BJ (cell line): ENCODE results near the gene COL6A2. TPM values are rescaled to one million over a fixed set of nuclear protein-coding genes. Genes with fewer than 3 reads are reported as not detected.

Source experiments
- CTCF ChIA-PET: fragments of 350-600 bp; formaldehyde crosslinking; extraction: SDS; loops from one replicate; lab custom pipeline; 2021; ENCODE audit warnings: antibody characterized with exemption, inconsistent platforms; lab: Yijun Ruan, JAX
- POLR2A ChIA-PET: fragments of 300-600 bp; sonication (Branson Sonifier 250); formaldehyde crosslinking; extraction: SDS; loops from one replicate; lab custom pipeline; 2021; ENCODE audit warnings: antibody characterized with exemption; lab: Charles Lee
- DNase-seq: peaks from one replicate; pipeline ENCODE4 v3.0.0-alpha.2; 2011; ENCODE audit warnings: low read depth
- H3K27me3 ChIP-seq: 2 replicates; pipeline ENCODE4 v1.6.0; 2011; ENCODE audit warnings: low read length; ENCODE audit not compliant: control insufficient read depth, insufficient read depth
- H3K36me3 ChIP-seq: 2 replicates; pipeline ENCODE4 v1.5.1; 2011; ENCODE audit warnings: low read length; ENCODE audit not compliant: control insufficient read depth, insufficient read depth
- H3K4me3 ChIP-seq: 2 replicates; pipeline ENCODE4 v1.5.1; 2011; ENCODE audit warnings: low read depth, mild to moderate bottlenecking, control low read depth, low read length
- polyA plus RNA-seq: library from polyadenylated mRNA; depleted of rRNA; stranded (reverse); fragments of >200 nt; gene quantifications from 2 replicates; pipeline ENCODE4 v1.2.3, GENCODE V29; 2011
- TF ChIP-seq, protein P1 (sequence below): IDR thresholded peaks from 2 replicates; pipeline ENCODE4 v1.5.1; 2011; ENCODE audit warnings: low read depth, mild to moderate bottlenecking, control low read depth, inconsistent platforms, low read length, moderate library complexity; ENCODE audit not compliant: insufficient read depth

The COL6A2 gene
- polyA plus RNA-seq, 1 experiment, result 665 TPM

DNA sequence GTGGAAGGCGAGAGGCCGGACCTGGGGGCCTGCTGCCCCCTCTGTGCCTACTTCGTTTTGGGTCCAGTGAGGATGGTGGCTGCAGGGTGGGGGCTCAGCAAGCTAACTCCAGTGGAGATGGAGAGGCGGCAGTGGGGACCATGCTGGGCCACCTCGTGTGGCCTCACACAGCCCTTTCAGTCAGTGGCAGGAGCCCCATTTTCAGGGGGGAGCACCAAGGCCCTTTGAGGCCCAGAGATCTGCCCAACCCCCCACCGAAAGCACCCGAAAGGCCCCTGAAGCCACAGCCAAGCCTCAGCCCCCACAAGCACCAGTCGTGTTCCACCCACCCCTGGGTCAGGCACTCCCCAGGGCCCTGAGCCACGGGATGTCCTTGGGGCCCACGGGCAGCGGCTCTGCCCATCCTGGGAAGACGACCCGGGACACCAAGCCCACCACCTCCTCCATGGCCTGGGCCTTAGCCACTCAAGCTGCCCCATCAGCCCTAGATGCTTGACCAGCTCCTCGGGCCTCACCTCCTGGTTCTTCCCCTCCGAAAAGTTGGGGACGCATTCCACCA, 57.1 kb downstream of the COL6A2 start:
- Histone ChIP-seq H3K36me3 (no peaks in the 10 kb centered on the region; the same call in 1 of the 2 replicates), H3K27me3 (no peaks in the 10 kb centered on the region), H3K4me3 (no peak overlapping the region)
- TF ChIP-seq, protein P1, sequence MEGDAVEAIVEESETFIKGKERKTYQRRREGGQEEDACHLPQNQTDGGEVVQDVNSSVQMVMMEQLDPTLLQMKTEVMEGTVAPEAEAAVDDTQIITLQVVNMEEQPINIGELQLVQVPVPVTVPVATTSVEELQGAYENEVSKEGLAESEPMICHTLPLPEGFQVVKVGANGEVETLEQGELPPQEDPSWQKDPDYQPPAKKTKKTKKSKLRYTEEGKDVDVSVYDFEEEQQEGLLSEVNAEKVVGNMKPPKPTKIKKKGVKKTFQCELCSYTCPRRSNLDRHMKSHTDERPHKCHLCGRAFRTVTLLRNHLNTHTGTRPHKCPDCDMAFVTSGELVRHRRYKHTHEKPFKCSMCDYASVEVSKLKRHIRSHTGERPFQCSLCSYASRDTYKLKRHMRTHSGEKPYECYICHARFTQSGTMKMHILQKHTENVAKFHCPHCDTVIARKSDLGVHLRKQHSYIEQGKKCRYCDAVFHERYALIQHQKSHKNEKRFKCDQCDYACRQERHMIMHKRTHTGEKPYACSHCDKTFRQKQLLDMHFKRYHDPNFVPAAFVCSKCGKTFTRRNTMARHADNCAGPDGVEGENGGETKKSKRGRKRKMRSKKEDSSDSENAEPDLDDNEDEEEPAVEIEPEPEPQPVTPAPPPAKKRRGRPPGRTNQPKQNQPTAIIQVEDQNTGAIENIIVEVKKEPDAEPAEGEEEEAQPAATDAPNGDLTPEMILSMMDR, result no peak
- DNase-seq, result no peak
- CTCF ChIA-PET, result interaction anchor here (1.2 kb wide), 1 partner anchor 11 kb away, joined by 3 read pairs; no protein-coding TSS in a partner anchor
- POLR2A ChIA-PET, result no interaction called here

DNA sequence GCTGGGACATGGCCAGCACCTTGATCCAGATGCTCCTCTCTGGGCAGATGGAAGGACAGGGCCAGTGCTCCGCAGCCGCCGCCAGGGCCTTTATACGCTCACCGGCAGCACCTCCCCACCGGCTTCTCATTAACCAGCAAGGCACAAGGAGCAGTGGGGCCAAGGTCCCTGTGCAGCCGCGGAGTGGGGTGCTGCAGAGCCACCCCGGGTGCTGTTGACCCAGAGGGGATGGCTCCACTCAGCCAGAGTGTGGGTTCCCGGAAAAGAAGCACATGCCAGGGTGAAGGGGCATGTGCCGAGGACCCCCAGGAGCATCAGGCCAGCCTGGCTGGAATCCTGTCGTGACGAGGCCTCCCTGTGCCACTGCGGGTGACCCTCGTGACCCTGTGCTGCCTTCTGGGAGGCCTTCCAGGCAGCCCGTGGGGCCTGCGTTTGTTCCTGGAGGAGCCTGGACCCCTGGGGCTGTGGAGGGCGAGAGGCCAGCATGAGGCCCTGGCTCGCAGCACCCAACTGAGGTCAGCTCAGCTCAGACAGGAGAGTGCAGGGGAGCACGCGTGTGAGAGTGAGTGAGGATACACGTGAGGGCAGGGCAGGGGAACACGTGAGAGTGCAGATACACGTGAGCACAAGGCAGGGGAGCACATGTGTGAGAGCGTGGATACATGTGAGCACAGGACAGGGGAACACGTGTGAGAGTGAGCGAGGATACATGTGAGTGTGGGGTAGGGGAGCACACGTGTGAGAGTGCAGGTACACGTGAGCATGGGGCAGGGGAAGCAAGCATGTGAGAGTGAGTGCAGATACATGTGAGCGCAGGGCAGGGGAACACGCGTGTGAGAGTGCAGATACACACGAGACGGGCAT, 57.8 kb downstream of the COL6A2 start, which contains the start of gene FTCD:
Gene FTCD, minus strand, starts transcription at position 66 of the 864 bp plus-strand sequence. Its CDS starts 56 bp downstream, at position 10.
- H3K4me3 ChIP-seq, result no peak within 1 kb of the TSS
- ChIA-PET CTCF (interaction anchor here (1.2 kb wide), 1 partner anchor 12 kb away, joined by 3 read pairs; no protein-coding TSS in a partner anchor), POLR2A (no interaction called here)
- DNase-seq, result no peak
- no peaks in the 10 kb centered on the region for H3K27me3 ChIP-seq
- TF ChIP-seq, protein P1, result no peak
- H3K36me3 ChIP-seq, result no peaks in the 10 kb centered on the region; the same call in 1 of the 2 replicates

DNA sequence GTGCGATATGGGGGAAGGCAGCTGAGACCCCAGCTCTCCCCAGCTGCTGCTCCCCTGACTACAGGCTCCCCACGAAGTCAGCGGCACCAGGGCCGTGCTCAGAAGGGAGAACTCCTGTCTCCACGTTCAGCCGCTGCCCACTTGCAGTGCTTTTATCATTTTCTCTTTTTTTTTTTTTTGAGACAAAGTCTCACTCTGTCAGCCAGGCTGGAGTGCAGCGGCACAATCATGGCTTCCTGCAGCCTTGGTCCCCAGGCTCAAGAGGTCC, 58.4 kb downstream of the COL6A2 start:
- Histone ChIP-seq H3K4me3 (no peak overlapping the region), H3K27me3 (no peaks in the 10 kb centered on the region), H3K36me3 (no peaks in the 10 kb centered on the region; the same call in 1 of the 2 replicates)
- ChIA-PET POLR2A (no interaction called here), CTCF (no interaction called here)
- TF ChIP-seq, protein P1, result no peak
- no peak for DNase-seq

DNA sequence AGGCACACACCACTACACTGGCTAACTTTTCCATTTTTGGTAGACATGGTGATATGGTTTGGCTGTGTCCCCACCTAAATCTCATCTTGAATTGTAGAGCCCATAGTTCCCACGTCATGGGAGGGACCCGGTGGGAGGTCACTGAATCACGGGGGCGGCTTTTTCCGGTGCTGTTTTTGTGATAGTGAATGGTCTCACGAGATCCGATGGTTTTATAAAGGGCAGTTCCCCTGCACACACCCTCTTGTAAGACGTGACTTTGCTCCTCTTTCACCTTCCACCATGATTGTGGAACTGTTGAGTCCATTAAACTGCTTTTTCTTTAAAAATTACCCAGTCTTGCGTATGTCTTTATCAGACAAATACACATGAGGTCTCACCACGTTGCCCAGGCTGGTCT, 58.8 kb downstream of the COL6A2 start:
- H3K36me3 ChIP-seq, result no peaks in the 10 kb centered on the region; the same call in 1 of the 2 replicates
- DNase-seq, result no peak
- ChIA-PET POLR2A (no interaction called here), CTCF (no interaction called here)
- TF ChIP-seq, protein P1, result no peak
- no peak overlapping the region for H3K4me3 ChIP-seq
- no peaks in the 10 kb centered on the region for H3K27me3 ChIP-seq

DNA sequence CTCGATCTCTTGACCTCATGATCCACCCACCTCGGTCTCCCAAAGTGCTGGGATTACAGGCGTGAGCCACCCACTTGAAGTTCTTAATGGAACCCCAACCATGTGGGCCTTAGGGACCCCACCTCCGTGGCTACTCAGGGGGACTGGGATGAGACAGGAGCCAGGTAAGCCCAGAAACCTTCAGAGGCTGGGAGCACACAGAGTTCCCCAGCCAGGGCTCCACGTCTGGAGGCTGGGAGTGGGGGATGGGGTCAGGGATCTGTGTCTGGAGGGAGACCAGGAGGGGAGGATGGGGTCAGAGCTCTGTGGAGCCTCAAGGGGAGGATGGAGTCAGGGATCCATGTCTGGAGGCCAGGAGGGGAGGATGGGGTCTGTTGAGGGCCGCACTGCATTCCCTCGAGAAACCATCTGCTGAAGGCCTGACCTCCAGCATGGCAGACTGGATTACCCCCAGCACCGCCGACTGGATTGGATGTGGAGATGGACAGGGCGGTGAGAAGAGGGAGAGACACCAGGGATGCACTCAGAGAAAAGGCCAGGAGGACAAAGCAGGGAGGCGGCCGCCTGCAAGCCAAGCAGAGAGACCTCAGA, 59.6 kb downstream of the COL6A2 start:
- no peak for DNase-seq
- H3K36me3 ChIP-seq, result no peaks in the 10 kb centered on the region; the same call in 1 of the 2 replicates
- no peaks in the 10 kb centered on the region for H3K27me3 ChIP-seq
- ChIA-PET POLR2A (no interaction called here), CTCF (no interaction called here)
- H3K4me3 ChIP-seq, result no peak overlapping the region
- TF ChIP-seq, protein P1, result no peak
